Activated CD8-positive, alpha-beta memory T cell treated with anti-CD3 and anti-CD28 coated beads, Interleukin-2, amount 50 U/mL, for 1 hour (primary cell): Measurements from ENCODE around the gene DGKB.

Experiments used
- DNase-seq: peaks from one replicate; pipeline ENCODE4 v3.0.0-alpha.2; 2020; ENCODE audit errors: extremely low read depth

DGKB gene

DNA sequence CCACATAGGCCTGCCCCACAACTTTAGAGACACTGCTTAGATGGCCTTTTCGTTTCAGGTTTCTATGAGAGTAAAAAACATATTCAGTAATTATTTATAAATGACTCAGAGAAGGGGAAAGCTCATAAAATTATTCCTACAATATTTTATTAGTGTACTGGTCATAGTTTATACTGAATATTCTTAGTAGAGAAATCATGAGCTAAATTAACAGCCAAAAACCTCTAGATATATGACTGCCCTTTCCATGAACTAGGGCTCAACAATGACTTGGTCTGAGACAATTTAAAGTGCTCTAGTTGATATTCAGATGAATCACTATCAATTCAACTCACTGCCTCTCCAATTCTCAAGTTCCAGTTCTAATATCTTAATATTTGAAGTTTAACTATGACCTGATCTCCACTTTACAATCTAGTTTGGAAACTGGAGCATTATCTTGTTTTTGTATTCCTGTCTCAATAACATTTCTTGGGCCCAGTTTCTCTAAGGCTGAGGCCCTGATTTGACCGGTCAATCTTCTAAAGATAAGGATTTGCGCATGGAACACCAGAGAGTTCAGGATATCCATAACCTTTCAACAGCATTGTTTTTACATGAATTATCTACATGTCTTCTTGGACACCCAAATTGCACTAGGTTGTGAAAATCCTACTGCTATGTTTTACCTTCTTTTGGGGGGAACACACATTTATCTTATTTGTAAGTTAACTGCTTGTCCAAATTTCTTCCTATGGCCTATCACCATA lies 141.6 kb downstream of the DGKB start:
- no peak for DNase-seq

DNA sequence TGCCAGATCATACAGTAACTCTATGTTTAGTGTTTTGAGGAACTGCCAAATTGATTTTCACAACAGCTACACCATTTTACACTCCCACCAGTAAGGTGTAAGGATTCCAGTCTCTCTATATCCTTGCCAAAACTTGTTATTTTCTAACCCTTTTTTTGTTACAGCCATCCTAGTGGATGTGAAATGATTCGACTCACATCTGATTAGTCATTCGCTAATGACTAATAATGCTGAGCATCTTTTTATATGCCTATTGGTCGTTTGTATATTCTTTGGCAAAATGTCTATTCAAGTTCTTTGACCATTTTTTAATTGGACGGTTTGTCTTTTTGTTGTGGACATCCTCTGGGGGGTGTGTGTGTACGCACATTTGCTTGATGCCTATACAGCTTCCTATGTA lies 142.8 kb downstream of the DGKB start:
- DNase-seq, result no peak

DNA sequence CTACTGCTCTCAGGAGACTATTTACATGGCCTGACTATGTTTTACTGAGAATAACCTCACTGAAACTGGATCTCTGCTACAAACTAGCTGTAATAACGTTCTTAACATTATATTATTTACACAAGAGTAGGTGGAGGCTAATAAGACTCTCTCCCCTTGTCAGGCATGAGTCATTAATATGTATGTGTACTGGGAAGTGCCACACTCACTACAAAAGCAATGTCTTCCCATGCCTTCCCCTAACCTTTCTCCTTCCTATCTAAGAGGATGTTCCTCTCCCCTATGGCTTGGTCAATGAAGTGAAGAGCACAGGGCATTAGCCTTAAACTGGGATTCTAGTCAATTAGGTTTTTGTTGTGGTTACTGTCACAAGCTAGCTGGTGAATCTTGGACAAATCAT lies 147.9 kb downstream of the DGKB start:
- no peak for DNase-seq

DNA sequence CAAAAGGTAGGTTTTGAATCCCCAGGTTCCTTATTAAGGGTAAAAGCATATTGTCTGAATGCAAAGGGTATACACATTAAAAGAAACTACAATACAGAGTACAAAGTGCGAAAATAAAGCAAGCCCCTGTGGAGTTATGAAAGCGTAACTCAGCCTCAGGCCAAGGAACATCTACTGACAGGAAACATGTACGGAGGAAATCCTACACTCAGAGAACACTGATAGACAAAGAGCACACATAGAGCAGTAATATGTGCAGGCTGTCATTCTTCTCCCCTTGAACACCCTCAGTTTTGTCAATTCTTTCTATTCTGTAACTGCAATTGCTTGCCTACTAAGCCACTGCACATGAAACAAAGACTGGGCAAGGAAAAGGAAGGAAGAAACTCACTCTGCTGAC lies 150.2 kb downstream of the DGKB start:
- no peak for DNase-seq

DNA sequence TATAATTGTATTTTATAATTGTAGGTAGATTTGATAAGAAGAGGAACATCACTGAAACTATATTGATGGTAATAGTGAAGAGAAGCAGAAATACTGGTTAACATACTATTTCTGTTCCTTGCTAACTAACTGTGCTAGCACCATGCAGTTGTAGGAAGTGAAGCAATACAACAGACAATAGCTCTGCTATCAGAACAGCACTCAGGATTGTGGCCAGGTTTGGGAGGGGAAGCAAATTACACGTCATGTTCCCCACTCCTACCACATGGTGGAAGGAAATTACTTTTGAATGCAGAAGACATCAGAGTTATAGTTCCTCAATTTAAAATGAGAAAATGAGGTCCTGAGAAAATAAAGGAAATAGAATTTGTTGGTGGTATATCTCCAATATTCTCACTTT lies 151.1 kb downstream of the DGKB start:
- no peak for DNase-seq

DNA sequence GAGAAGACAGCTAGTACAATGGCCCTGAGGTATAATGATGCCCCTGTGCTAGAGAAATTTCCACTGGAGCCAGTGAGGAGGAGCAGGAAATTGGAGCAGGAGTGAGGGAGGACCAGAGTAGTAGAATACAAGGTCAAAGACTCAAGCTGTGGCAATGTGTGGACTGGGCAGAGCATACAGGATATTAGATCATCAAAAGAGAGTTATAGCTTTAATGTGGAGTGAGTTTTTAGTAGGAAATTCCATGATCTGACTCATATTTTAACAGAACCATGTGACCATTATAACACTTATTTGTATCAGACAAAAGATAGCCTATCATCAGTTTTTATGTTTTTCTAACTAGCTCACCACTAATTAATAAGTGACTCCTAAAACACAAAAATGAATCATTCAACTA lies 154.1 kb downstream of the DGKB start:
- no peak for DNase-seq

DNA sequence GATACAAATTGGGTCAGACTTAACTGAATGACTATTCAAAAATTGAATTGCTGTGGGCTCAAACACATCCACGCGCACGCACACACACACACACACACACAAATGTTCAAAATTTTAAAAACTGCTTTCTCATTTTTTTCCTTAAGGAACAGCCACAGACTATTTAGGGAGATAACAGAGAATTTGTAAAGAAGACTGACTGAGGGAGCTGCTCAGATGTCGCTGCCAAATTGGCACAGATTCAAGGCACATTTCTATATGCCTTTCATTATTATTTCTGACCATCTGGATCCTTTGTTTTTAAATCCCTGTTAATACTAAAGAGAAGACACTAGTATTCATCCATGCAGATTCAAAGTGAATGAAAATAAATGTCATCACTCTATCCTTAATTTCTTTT lies 154.8 kb downstream of the DGKB start:
- no peak for DNase-seq

DNA sequence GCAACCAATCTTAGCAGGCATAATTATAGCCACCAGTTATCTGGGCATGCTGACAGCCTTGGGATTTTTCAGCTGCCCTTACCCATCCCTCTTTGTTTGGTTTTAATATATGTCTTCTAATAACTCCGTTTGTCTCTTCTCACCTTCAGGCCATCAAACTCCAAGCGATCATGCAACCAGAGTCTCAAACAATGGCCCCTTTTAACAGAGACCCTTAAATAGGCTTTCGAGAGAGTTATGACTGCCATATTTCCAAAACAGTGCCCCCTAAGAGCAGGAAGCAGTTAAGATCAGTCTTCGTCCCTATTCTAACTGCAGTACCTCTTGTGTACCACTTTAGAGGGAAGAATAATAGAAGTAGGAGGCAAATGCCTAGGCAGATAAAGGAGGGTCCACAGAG lies 157.5 kb downstream of the DGKB start:
- DNase-seq, result no peak

DNA sequence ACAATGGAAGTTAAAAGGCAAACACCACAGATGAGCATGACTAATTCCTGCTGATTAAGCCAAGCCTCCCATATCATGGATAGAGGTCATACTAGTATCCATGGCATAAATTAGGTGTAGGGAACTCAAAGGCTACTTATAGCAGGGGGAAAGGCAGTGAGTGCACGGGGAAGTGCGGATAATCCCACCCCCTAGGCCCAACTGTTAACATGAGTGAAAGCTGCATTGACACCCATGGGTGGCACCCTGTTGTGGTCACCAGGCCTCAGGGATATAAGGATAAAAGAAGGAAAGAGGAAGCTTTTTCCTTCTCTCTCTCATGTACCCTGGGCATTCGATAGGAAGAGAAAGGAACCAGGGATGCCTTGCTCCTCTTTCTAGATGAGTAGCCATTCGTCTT lies 161.9 kb downstream of the DGKB start:
- DNase-seq, result no peak

DNA sequence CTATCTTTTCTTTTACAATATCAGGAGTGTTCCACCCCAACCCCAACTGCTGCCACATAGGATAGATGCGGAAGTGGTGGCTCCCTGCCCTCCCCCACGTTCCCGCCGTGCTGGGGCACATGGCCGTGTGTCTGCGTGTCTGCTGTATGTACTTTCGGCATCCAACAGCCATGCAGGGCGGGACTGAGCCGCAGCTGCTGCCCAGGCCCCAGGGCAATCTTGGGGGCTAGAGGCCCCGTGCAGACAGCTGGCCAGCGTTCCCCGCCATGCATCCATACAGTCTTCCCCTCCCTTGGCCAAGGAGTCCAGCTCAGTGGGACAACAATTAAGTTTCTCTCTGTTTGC lies 162.7 kb downstream of the DGKB start:
- no peak for DNase-seq

DNA sequence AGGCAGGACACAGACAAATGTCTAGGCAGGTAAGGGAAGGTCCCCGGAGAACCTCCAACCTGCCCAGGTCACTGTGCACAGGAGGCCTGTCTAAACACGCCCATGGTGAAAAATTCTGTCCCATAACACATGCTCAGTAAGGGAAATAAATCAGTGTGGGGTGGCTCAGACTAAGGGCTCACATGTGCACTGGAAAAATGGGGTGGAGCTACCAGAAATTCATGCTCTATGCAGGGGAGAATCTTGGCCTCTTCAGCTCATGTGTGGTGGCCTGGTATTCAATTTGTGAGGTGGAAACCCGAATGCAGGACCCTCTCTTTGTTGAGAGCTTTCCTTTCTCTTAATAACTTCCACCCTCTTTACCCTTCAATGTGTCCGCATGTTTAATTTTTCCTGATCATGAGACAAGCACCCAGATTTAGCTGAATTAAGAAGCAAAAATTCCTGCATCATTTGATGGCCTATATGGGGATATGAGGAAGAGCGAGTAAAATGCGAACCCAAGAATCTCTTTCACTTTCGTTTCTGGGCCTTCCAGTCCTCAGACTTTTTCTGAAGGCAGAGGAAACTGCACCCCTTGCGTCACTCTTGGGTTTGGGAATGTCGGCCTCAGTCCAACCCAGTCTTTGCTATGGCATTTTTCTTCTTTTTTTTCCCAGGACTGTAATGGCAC lies 163.2 kb downstream of the DGKB start:
- DNase-seq, result no peak

DNA sequence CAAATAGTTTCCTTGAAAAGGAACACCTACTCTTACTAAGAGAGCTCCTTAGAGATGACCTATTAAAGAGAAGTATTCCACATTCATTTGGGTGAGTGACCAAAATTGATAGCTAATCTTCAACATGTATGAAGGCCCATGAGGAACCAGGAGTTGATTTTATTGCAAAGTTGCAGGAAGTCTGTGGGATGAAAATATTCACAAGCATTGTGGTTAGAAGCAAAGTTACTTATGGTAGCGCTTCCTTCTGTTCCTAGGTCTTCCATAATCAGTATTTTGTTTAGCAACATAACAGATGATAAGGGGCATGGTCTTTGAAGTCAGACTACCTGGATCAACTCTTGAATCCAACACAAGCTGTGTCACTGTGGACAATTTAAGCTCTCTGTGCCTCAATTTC lies 164.5 kb downstream of the DGKB start:
- no peak for DNase-seq

DNA sequence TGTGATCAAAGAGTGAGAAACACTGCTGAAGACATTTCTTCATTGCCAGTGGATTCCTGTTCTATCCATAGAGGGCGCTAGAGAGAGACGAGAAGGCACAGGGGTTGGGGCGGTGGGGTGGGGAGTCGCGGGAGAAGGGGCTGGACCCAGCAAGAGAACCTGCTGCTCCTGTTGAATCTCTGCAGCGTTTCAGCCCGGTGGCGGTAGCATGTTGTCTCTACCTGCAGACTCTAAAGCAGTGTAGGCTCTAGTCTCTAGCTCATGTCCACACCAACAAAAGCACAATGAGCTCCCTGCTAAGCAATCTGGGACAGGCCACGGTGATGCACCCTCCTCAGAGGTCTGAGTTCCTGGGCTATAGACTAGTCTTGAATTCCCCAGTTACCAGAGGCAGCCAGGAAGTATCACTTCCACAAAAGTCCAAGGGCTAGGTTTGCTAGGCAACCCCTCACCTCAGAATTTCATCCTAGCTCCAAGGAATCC lies 167.7 kb downstream of the DGKB start:
- no peak for DNase-seq

DNA sequence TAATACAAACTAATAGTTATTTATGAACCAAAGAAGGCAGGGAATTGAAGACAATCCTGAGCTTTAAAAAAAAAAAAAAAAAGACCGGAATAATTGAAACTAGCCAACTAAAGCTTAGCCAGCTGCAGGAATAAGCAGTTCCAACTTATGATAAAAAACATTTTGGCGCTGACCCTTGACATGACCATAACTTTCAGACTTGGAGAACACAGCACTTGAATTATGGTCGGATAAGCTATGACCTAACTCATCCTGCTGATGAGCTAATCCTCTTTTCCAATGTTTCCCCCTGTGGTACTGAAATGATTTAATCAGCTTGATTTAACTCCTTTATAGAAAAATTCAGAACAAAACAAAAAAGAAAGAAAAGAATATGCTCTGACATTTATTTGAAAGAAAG lies 181.8 kb downstream of the DGKB start:
- no peak for DNase-seq

DNA sequence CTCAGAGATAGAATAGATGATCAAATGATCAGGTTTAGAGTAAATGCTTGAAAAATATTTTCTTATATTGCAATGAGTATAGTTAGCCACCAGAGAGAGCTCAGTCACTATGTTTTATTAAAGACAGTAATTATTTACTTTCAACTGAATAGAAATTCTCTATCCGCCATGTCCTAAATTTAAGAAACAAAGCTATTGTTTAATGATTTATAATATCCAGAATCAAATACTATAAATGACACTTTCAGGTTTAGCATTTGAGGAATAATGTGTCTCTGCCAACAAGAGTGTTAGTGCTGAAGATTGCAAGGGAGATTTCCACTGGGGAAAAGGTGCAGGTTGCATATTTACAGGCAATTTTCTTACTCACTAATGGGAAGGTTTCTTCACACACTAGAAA lies 184.7 kb downstream of the DGKB start:
- no peak for DNase-seq

DNA sequence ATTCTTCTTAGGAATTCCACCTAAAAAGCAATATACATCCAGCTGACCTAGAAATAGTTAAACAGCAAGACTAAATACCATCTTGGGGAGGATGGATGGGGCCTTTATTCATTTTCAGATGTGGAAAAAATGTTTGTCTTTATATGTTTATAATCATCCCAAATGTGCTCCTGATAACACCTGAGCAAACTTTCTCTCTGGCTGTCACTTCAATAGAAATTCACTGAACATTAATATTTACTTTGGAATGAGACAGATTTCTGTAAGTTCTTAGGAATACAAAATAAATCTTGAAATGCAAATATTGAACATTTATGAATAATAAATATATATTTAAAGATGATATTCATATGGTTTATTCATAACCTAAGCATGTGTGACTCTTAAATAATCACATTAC lies 185.4 kb downstream of the DGKB start:
- no peak for DNase-seq

DNA sequence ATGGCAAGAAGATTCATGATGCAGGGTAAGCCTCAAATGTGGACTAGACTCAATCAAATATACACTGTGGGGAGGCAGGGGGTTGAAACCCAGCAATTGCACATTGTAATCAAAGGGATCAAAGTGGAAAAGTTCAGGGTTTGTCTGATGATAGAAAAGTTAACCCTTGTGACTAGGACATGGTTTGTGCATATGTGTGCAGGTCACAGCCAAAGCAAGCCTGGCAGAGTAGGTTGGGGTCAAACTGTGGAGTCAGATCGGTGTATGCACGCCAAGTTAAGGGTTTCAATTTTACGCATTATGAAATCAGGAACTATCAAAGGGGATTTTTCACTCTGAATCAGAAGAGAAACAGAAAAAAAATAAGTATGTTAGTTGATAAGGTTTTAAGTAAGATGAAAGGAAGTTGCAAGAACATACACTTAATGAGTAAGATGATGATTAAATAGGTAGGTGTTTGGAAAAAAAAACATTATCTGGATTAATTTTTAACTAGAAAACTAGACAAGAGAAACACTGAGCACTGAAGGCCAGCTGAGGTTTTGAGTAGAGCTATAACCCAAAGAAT lies 188.3 kb downstream of the DGKB start:
- no peak for DNase-seq

DNA sequence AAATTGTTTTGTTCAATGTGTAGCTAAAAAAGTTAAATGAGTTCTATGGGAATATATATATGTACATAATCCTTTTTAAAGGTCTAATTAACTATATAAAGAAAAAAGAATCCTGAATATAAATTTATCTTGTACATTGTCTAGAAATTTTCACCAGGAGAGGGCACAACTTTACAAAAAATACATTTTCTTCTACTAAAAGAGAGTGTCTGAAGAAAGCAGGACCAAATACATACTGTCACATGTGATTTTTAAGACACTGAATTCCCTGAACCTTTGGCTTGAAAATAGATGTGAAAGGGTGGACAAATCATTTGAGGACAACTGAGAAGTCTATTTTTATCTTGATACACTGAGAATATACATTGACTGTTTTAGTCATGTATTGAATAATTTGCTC lies 204.3 kb downstream of the DGKB start:
- DNase-seq, result no peak

DNA sequence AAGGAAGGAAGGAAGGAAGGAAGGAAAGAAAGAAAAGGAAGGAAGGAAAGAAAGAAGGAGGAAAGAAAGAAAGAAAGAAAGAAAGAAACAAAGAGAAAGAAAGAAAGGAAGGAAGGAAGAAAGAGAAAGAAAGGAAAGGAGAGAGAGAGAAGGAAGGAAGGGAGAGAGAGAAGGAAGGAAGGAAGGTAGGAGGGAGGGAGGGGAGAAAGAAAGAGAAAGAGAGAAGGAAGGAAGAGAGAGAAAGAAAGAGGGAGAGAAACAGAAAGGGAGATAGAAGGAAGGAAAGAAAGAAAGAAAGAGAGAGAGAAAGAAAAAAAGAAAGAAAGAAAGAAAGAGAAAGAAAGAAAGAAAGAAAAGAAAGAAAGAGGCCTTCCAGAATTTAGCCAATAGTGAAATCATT lies 204.9 kb downstream of the DGKB start:
- DNase-seq, result no peak

DNA sequence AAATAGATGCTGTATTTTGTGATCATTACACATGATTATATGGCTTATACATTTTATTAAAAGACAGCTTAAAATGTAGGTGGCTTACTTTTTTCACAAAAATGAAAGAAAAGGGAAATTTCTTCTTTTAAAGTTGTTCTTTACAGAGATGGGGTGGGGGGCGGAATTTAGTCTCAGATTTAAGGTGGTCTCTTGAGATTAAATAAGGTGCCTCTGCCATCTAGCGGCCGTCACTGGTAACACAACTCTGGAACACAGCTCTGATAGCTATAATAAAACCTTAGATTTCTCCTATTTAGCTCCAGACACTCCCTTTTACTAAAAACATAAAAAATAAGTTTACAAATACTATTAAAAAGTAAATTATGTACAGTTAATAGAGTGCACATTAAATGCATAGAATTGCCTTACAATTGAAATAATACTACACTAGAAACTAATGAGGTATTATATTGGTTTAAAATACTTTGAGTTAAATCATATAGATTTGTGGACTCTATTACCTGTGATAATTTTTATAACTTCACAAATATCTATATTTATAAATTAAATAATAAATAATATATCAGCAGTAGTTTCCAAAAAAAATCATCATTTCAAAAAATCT lies 210.9 kb downstream of the DGKB start:
- DNase-seq, result peak; percentile 5

DNA sequence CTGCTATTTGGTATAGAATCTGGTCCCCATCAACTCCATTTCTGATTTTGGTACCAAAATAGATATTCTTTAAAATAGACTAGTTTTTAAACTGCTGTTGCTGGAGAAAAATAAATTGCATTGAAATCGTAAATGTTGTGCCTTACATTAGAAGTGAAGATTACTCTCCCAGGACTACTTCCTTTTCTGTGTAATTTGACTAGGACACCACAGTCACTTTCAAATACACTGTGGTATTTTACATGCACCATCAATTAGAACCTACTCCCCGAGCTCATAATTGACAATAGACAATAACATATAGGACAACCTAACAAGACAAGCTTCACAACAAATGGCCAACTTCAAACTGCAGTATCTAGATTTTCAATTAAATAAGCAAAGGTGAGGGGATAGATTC lies 211.5 kb downstream of the DGKB start:
- DNase-seq, result no peak

DNA sequence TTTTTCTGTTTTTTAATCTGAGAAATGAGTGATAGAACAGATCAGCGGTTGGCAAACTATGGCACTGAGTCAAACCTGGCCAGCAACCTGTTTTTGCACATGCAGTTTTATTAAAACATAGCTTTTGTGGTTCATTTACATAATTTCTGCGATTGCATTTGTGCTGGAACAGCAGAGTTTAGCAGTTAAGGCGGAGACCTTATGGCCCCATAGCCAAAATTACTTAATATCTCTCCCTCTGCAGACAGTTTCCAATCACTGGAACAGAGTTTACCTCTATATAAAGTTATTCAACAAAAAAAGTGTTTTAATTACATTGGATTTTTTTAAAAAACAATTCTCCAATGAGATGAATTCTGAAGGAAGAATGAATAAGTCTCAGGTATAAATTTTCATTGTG lies 212.1 kb downstream of the DGKB start:
- DNase-seq, result no peak

DNA sequence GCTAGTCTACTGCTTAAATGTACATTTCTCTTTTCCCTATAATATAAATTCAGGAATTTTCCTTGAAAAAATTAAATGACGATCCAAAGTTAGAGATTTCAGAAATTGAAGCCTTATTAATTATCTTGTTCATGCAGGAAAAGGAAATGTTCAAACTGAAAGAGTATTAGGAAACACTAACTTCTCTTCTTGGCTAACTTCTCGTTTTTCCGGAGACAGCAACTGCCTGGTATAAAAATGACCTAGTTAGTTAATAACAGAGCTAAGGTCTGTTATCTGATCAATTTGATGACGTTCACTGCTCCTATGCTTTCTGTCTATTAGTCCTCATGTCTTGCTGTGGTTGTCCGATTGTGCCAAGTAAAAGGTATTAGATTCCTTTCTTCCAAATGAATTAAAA lies 212.5 kb downstream of the DGKB start:
- no peak for DNase-seq
